ENCODE data around the gene SP100. TPM values are rescaled to one million over a fixed set of nuclear protein-coding genes. Genes with fewer than 3 reads are reported as not detected.

The SP100 gene
- total and polyA plus RNA-seq, 2 of the 8 experiments (the other 6 are each of a cell fraction or from before 2014, with no cell fraction given): 0.06 to 1.1 TPM

DNA sequence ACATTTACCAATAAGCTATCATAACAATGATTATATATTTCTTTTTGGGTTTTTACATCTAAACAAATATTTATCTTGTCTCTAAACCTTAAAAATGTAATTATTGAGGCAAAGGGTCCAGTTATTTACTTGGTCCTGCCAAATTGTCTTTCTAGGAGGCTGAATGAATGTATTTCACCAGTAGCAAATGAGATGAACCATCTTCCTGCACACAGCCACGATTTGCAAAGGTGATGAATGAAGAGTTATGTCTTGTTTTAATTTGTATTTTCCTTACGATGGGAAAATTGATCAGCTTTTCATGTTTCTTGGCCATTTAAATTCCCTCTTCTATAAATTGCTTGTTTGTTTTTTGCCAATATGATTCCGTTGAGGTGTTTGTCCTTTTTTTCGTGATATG lies 1.4 kb downstream of the SP100 start:
- H2BK5ac ChIP-seq (ENCODE audit: low read depth, low read length): no peak overlapping the region
- FAIRE-seq: no peak
- H3K4me3 ChIP-seq (ENCODE audit: extremely low read depth in 1 of 4, insufficient read depth in 2 of 4, low read depth in 3 of 4, low read length in 4 of 4): no peak overlapping the region
- H3K27me3 ChIP-seq (replicated peaks in 1 of 4; ENCODE audit: control insufficient read depth in 3 of 4, extremely low read depth in 1 of 4, insufficient read depth in 3 of 4, low read length in 3 of 4): peaks cover 1 to 7% (median 5%) of the 10 kb centered on the region in 4 experiments; a peak in 6 of 7 replicates
- no peak overlapping the region for H3K23ac ChIP-seq (ENCODE audit: insufficient read length)
- no peaks in the 10 kb centered on the region for H3K36me3 ChIP-seq (ENCODE audit: control insufficient read depth in 2 of 4, insufficient read depth in 4 of 4, low read length in 3 of 4)
- no peak overlapping the region for H2BK12ac ChIP-seq (ENCODE audit: low read depth, low read length)
- no peak overlapping the region for H4K8ac ChIP-seq (ENCODE audit: extremely low read depth, insufficient read depth, low read length)
- H3K18ac ChIP-seq (ENCODE audit: extremely low read depth, low read length): no peak overlapping the region
- H4K5ac ChIP-seq (ENCODE audit: insufficient read length, low read depth, low read length): no peak overlapping the region
- 95% methylated on average over 4 of the region's 4 CpGs; no CpG with 5 or more reads in 1 of the 2 experiments for WGBS, 2 experiments (ENCODE audit: extremely low coverage in 1 of 2, insufficient coverage in 1 of 2, insufficient read length in 1 of 2, insufficient replicate concordance in 2 of 2, low coverage in 1 of 2, low lambda C conversion rate in 2 of 2, missing lambda C conversion rate in 1 of 2)
- no peak for DNase-seq (ENCODE audit: low read depth in 1 of 2, low spot score in 2 of 2)
- no peaks in the 10 kb centered on the region for H3K23me2 ChIP-seq (ENCODE audit: low read depth, low read length)
- H3K14ac ChIP-seq (ENCODE audit: insufficient read length): no peak overlapping the region
- no peak overlapping the region for H2BK120ac ChIP-seq (replicated peaks; ENCODE audit: low read depth, low read length)
- H3K27ac ChIP-seq (ENCODE audit: low read depth, low read length): no peak overlapping the region
- POLR2A ChIA-PET (ENCODE audit: partially characterized antibody): no interaction called here
- no peak overlapping the region for H2AFZ ChIP-seq (ENCODE audit: low read length)
- H4K91ac ChIP-seq (replicated peaks; ENCODE audit: insufficient read length, low read length): no peak overlapping the region
- H3K4me1 ChIP-seq (replicated peaks in 1 of 4; ENCODE audit: control insufficient read depth in 3 of 4, insufficient read depth in 4 of 4, low read length in 3 of 4): no peaks in the 10 kb centered on the region
- no peak overlapping the region for H3K56ac ChIP-seq (replicated peaks; ENCODE audit: insufficient read length, low read depth, low read length)
- H3K4ac ChIP-seq (replicated peaks; ENCODE audit: insufficient read length, low read depth, low read length): no peak overlapping the region
- no peaks in the 10 kb centered on the region for H3K79me1 ChIP-seq (ENCODE audit: low read depth, low read length)
- CTCF ChIA-PET (ENCODE audit: partially characterized antibody): no interaction called here
- no peaks in the 10 kb centered on the region for H3K9me3 ChIP-seq (ENCODE audit: insufficient read depth in 2 of 2, low read depth in 1 of 2, low read length in 1 of 2)
- H3K79me2 ChIP-seq (ENCODE audit: control insufficient read depth in 1 of 2, insufficient read depth in 2 of 2, low read length in 2 of 2): no peaks in the 10 kb centered on the region
- H2BK15ac ChIP-seq (ENCODE audit: low read length): no peak overlapping the region
- no peaks in the 10 kb centered on the region for H4K20me1 ChIP-seq (replicated peaks in 1 of 2; ENCODE audit: control insufficient read depth in 1 of 2, insufficient read depth in 2 of 2, low read length in 2 of 2)
- H3K4me2 ChIP-seq (ENCODE audit: insufficient read depth in 1 of 2, low read depth in 2 of 2, low read length in 2 of 2): no peak overlapping the region
- H2AK5ac ChIP-seq (ENCODE audit: low read depth, low read length): no peak overlapping the region
- H3K9ac ChIP-seq (replicated peaks in 1 of 4; ENCODE audit: extremely low read depth in 1 of 4, low read depth in 3 of 4, low read length in 3 of 4): no peak overlapping the region
- H2BK20ac ChIP-seq (ENCODE audit: low read length): no peak overlapping the region
- no peak for TF ChIP-seq KDM4A (IDR thresholded peaks at IDR 0.05; ENCODE audit: low read depth, low read length, severe bottlenecking)
- no peak for TF ChIP-seq KDM1A (IDR thresholded peaks at IDR 0.05; ENCODE audit: borderline replicate concordance, low read length)
- no peak for TF ChIP-seq CHD1 (IDR thresholded peaks at IDR 0.05; ENCODE audit: low read depth, low read length)
- no peak for TF ChIP-seq SIX5 (IDR thresholded peaks at IDR 0.05; ENCODE audit: low read depth, low read length)
- no peak for TF ChIP-seq SIN3A (conservative IDR thresholded peaks at IDR 0.05 in 1 of 2, IDR thresholded peaks at IDR 0.05 in 1 of 2; ENCODE audit: low read depth in 1 of 2, low read length in 2 of 2)
- TF ChIP-seq, protein P1, sequence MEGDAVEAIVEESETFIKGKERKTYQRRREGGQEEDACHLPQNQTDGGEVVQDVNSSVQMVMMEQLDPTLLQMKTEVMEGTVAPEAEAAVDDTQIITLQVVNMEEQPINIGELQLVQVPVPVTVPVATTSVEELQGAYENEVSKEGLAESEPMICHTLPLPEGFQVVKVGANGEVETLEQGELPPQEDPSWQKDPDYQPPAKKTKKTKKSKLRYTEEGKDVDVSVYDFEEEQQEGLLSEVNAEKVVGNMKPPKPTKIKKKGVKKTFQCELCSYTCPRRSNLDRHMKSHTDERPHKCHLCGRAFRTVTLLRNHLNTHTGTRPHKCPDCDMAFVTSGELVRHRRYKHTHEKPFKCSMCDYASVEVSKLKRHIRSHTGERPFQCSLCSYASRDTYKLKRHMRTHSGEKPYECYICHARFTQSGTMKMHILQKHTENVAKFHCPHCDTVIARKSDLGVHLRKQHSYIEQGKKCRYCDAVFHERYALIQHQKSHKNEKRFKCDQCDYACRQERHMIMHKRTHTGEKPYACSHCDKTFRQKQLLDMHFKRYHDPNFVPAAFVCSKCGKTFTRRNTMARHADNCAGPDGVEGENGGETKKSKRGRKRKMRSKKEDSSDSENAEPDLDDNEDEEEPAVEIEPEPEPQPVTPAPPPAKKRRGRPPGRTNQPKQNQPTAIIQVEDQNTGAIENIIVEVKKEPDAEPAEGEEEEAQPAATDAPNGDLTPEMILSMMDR (IDR thresholded peaks at IDR 0.05; ENCODE audit: control extremely low read depth in 1 of 3, insufficient read depth in 1 of 3, low read depth in 1 of 3, low read length in 3 of 3): no peak
- no peak for TF ChIP-seq BCL11A (IDR thresholded peaks at IDR 0.05; ENCODE audit: low read depth in 2 of 2, low read length in 2 of 2)
- no peak for TF ChIP-seq RAD21 (IDR thresholded peaks at IDR 0.05 in 1 of 2, conservative IDR thresholded peaks at IDR 0.05 in 1 of 2; ENCODE audit: low read depth in 2 of 2, low read length in 2 of 2)
- no peak for TF ChIP-seq RXRA (IDR thresholded peaks at IDR 0.05; ENCODE audit: insufficient read depth, low read depth, low read length)
- TF ChIP-seq MAX (IDR thresholded peaks at IDR 0.05): no peak
- TF ChIP-seq EZH2 (IDR thresholded peaks at IDR 0.05; ENCODE audit: low read depth, low read length, severe bottlenecking): no peak
